GM21526 (cell line): ENCODE data around the gene SCAPER.

Experiments
- ATAC-seq: cut with Tn5 transposase; IDR thresholded peaks from one replicate; pipeline ENCODE4 v1.9.1; 2021; ENCODE audit warnings: moderate library complexity; ENCODE audit not compliant: unreplicated experiment, low FRiP score

The SCAPER gene

GRCh38 chr15:76382987-76383728 is 522.0 kb downstream of the SCAPER start:
- no peak for ATAC-seq

GRCh38 chr15:76381366-76381765 is 523.8 kb downstream of the SCAPER start:
- ATAC-seq: no peak

GRCh38 chr15:76380249-76380648 is 524.9 kb downstream of the SCAPER start:
- no peak for ATAC-seq

DNA sequence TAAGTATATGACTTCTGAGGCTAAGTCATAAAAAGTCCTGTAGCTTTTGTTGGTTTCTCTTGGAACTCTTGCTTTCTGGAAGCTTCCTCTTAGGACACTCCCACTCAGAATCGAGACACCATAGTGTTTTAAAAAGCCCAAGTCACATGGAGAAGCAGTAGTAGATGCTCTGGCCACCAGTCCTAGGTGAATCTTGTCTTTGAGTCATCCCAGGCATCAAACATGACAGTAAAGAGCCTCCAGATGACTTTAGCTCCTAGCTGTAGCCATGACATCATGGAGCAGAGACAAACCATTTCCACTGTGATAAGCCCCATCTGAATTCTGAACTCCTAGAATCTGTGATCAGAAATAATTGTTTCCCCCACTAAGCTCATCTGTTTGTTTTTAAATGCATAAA is 526.4 kb downstream of the SCAPER start:
- no peak for ATAC-seq

- ATAC-seq: no peak
Observed at GRCh38 chr15:76377751-76378150, 527.4 kb downstream of the SCAPER start.

DNA sequence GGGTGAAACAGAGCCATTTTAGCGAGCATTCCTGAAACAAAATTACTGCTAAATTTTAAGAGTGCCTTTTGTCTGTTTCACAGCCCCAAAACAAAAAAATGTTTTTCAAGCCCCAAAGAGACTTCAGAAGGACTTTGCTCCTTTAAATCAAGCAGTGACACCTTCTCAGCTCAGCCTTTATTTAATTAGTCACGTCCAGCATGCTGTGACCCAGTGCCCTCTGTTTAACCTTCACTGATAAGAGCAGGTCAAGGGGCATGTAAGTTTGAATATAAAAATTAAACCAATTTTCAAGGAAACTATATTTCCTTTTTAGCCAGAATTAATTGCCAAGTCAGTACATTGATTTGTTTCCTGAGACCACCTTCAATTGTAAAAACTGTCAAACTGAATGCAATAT is 527.9 kb downstream of the SCAPER start:
- no peak for ATAC-seq

- no peak for ATAC-seq
Observed at GRCh38 chr15:76376816-76377215, 528.3 kb downstream of the SCAPER start.

DNA sequence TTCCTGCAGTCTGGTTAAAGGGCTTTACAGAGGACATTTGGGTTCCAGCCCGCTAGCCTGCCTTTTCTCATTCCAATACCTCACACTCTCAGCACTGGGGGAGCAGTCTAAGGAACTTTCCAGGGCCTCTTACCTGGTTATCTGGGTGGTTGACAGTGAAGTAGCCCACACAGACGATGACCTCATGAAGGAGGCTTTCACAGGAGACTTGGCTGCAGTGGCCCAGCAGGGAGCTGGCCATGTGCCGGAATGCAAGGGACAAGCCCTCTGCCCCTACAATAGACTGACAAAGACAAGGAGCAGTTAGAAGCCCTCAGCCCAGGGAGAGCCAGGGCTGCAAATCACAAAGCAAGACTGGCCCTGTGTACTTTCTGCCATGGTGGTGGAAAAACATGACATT is 529.1 kb downstream of the SCAPER start:
- ATAC-seq: no peak

GRCh38 chr15:76368122-76368621 is 537.0 kb downstream of the SCAPER start:
- no peak for ATAC-seq

DNA sequence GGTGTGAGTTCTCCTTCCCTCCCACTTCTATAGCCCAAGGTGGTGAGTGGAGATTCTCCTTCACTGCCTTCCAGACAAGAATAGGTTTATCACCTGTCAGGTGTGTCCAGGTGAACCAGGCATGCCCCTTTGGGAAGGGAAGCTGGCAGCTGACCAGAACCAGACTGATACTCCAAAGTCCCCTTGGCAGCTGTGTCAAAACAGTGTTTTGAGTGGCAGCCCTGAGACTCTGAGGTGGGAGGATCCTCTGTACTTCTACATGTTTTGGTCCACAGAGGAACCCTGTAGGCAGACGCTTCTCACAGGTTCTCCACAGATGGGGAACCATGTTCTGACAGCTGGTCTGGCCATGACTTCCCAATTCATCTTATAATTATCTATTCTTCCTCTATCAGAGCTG is 538.4 kb downstream of the SCAPER start:
- no peak for ATAC-seq

DNA sequence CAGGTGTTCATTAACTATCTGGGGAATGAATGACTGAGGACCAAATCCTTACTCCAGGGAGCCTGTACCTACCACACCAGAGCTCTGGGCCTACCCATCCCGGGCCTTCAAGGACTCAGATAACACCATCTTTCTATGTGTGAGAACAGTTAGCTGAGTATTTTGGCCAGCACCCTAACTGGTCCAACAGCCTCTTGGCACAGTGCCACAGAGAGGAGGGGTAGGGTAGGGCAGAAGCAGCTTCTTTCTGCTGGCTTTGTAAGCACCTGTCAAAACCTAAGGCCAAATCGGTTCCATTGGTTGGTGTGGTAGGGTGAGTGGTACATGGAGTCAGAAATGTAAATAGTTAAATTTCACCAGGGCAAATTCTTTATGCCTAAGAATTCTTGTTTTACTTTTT is 541.9 kb downstream of the SCAPER start:
- ATAC-seq: no peak

- no peak for ATAC-seq
Observed at GRCh38 chr15:76360416-76360815, 544.7 kb downstream of the SCAPER start.

- ATAC-seq: no peak
Observed at GRCh38 chr15:76359152-76359551, 546.0 kb downstream of the SCAPER start.

GRCh38 chr15:76358453-76358852 is 546.7 kb downstream of the SCAPER start:
- ATAC-seq: no peak

- no peak for ATAC-seq
Observed at GRCh38 chr15:76354823-76355440, 550.2 kb downstream of the SCAPER start.

DNA sequence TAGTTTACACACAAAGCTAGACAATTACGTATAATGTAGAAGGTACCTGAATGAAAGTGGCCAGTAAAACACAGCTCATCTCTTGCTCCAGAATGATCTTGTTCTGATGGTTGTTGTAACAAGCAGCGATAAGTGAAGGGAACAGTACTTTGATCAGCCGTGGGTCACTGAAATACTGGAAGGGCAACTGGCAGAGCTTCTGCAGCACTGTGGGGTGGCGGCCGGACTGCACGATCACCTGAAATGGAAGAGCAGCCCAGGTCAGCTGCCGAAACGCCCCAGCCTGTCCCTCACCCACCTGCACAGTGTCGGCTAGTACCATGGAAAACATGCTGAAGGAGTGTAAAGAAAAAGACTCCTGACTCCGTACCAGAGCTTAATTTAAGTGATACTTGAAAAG is 551.2 kb downstream of the SCAPER start:
- no peak for ATAC-seq

DNA sequence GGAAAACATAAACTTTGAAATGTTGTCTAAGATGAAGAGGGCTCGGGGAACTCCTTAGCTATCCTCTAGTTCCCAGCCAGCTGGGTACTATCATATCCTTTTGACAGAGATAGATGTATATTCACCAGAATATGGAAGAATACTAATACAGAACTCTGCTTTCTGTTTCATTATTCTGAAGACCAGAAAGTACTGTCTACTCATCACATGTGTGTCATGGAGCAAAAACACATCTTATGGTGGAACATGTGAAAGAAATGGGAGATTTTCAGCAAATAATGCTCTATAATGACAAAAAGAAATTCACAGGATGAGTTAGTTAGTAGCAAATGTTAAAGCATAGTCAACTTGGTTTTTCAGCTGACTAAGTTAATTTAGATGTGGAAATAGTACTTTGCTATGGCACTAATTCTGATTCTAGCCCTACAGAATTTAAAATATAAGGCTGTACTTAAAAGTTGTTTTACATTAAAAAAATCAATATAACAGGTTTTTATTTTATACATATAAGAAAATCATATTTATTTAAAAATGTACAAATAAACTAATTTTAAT is 552.0 kb downstream of the SCAPER start:
- no peak for ATAC-seq

GRCh38 chr15:76349301-76350070 is 555.7 kb downstream of the SCAPER start:
- ATAC-seq: no peak

DNA sequence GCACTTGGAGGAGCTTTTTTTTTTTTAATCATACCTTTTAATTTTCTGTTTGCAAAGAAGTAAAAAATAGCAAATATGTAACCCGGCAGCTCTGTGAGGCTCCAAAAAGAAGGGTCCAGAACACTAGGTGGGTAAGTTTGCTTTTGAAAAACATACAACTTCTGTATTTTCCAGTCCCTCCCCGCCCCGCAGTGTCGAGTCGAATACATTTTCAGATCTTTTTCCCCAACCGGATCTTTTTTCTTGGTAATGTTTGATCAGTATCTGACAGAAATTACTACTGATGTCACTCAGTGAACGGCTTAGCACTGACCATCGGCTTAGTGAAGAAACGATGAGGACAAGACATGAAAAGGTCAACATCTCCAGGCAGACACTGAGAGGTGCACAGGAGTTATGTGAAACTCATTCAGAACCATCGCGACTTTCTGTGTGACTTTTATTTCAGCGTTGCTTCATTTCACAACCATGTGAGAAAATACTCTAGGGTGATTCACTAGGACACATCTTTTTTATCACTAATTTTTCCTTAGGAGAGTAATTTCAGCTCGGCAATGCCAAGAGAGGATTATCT is 557.6 kb downstream of the SCAPER start:
- ATAC-seq: no peak

DNA sequence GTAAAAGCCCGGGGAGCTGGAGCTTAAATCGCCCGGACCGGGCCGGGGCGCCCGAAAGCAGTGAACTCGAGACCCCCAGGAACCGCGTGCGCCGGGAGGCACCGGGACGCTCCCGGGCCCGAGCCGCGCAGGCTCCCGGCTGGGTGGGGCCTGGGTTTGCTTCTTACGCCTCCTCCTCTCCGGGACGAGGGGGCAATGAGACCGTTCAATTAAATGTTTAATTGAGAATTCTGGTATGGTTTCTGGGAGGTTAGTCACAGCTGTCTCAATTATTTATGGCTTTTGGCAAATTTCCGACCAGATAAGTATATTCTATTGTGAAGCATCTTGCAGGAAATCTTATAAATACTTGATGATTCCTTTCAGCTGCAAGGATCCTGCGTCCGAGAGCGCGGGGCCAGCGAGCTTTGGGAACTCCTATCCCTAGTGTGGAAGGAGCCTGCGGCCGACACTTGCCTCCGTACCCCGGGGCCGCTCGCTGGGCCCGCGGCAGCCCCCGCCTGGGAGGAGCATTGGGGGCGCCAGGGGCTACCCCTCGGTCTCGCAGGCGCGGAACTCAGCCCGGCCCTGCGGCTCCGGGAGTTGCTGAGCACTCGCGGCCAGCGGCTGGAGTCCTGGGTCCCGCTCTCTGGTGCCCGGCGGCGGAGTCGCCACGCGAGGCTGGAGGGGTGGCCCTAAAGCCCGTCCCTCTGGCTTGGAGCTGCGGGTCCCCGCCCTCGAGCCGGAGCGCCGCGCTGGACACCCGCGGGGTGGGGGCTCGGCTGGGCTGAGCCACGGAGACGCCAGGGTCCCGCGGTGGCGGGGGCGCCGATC is 558.3 kb downstream of the SCAPER start:
- no peak for ATAC-seq
